Common myeloid progenitor, CD34-positive (primary cell): ENCODE results near the gene NT5C1B. TPM values are rescaled to one million over a fixed set of nuclear protein-coding genes. Genes with fewer than 3 reads are reported as not detected.
"Not testable (repeated sequence)": the region's sequence is repeated elsewhere in the genome, so short reads cannot be mapped to it uniquely, and the experiment has no call there.

Experiments
- CTCF ChIA-PET: fragments of 350-600 bp; sonication (Branson Sonifier 250); formaldehyde crosslinking; loops from one replicate; lab custom pipeline; 2021; ENCODE audit warnings: antibody characterized with exemption; lab: Charles Lee
- POLR2A ChIA-PET: fragments of 350-600 bp; sonication (Branson Sonifier 250); formaldehyde crosslinking; loops from one replicate; lab custom pipeline; 2021; ENCODE audit warnings: antibody characterized with exemption; lab: Charles Lee
- DNase-seq, 3 donors: peaks; one replicate each; pipeline versions ENCODE4 v3.0.0 to v3.0.0-alpha.2; 2013
- H3K27ac ChIP-seq, 2 experiments: 1 replicate in 1 of 2; 2 replicates in 1 of 2; pipeline ENCODE4 v1.7.0; 2013; ENCODE audit warnings: inconsistent platforms in 2 of 2, low read length in 2 of 2, mild to moderate bottlenecking in 2 of 2, low read depth in 1 of 2, moderate library complexity in 1 of 2; ENCODE audit not compliant: severe bottlenecking in 2 of 2, insufficient read depth in 1 of 2, poor library complexity in 1 of 2
- H3K27me3 ChIP-seq, 5 experiments: replicated peaks in 2 of 5; 1 replicate in 3 of 5; 2 replicates in 2 of 5; pipeline versions ENCODE4 v1.6.1 to v1.7.0; 2013; ENCODE audit warnings: low read length in 4 of 5, mild to moderate bottlenecking in 2 of 5, moderate library complexity in 2 of 5, inconsistent platforms in 1 of 5; ENCODE audit not compliant: insufficient read depth in 5 of 5, control insufficient read depth in 4 of 5
- H3K36me3 ChIP-seq, 4 experiments: 1 replicate in 2 of 4; 2 replicates in 2 of 4; pipeline versions ENCODE4 v1.6.1 to v1.7.0; 2013; ENCODE audit warnings: low read length in 3 of 4, control low read depth in 1 of 4, mild to moderate bottlenecking in 1 of 4; ENCODE audit not compliant: control insufficient read depth in 4 of 4, insufficient read depth in 4 of 4
- H3K4me1 ChIP-seq, 4 experiments: 1 replicate in 3 of 4; 2 replicates in 1 of 4; pipeline versions ENCODE4 v1.6.1 to v1.7.1; 2013; ENCODE audit warnings: low read length in 3 of 4, mild to moderate bottlenecking in 3 of 4, control low read depth in 1 of 4, inconsistent platforms in 1 of 4, moderate library complexity in 1 of 4; ENCODE audit not compliant: control insufficient read depth in 4 of 4, insufficient read depth in 4 of 4; ENCODE audit errors: control extremely low read depth in 1 of 4
- H3K4me3 ChIP-seq, 7 experiments: 1 replicate in 4 of 7; 2 replicates in 3 of 7; pipeline versions ENCODE4 v1.5.1 to v1.7.0; 2013; ENCODE audit warnings: mild to moderate bottlenecking in 7 of 7, low read length in 6 of 7, moderate library complexity in 6 of 7, inconsistent platforms in 2 of 7, low read depth in 2 of 7, control low read depth in 1 of 7; ENCODE audit not compliant: insufficient read depth in 4 of 7, control insufficient read depth in 1 of 7; ENCODE audit errors: extremely low read depth in 1 of 7
- H3K9me3 ChIP-seq, 5 experiments: 1 replicate in 4 of 5; 2 replicates in 1 of 5; pipeline versions ENCODE4 v1.6.1 to v1.7.1; 2013; ENCODE audit warnings: low read length in 4 of 5, mild to moderate bottlenecking in 2 of 5, inconsistent platforms in 1 of 5, low read depth in 1 of 5, moderate library complexity in 1 of 5; ENCODE audit not compliant: control insufficient read depth in 4 of 5, insufficient read depth in 2 of 5; ENCODE audit errors: control extremely low read depth in 1 of 5
- WGBS: methylation state at CpG from one replicate; pipeline ENCODE4 v1.1.5; 2013; ENCODE audit not compliant: insufficient coverage; 5-methylcytosine and 5-hydroxymethylcytosine counted together
- polyA plus RNA-seq: library from polyadenylated mRNA; unstranded; fragments of 120-200 nt; gene quantifications from one replicate; pipeline ENCODE4 v1.2.1, GENCODE V29; 2013

Gene NT5C1B
- 0.40 TPM for polyA plus RNA-seq

GRCh38 chr2:18589354-18589753, at the start of gene NT5C1B:
TSS of gene NT5C1B (minus strand) at chr2:18589569. CDS start at chr2:18589468, 101 bp downstream.
- Histone ChIP-seq H3K4me3 (no peak within 1 kb of the TSS), H3K27me3 (no peaks in the 10 kb centered on the region), H3K27ac (no peak within 1 kb of the TSS), H3K36me3 (no peaks in the 10 kb centered on the region), H3K4me1 (no peaks in the 10 kb centered on the region), H3K9me3 (peaks cover 0 to 21% (median 4%) of the 10 kb centered on the region in 5 experiments)
- DNase-seq, result no peak
- WGBS, result 100% methylated on average over 1 of the region's 1 CpG
- POLR2A ChIA-PET, result no interaction called here
- CTCF ChIA-PET, result no interaction called here

DNA sequence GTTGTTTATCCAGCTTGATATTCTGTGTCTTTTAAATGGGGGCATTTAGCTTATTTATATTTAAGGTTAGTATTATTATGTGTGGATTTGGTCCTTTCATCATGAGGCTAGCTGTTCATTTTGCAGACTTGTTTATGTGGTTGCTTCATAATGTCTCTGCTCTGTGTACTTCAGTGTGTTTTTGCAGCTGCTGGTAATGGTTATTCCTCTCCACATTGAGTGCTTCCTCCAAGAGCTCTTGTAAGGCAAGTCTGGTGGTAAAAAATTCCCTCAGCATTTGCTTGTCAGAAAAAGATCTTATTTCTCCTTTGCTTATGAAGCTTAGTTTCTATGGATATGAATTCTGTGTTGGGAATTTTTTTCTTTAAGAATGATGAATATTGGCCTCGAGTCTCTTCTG, 47.8 kb upstream of the NT5C1B start:
- WGBS, result no CpG with 5 or more reads among the region's 1 CpG
- DNase-seq, result no peak
- no peak overlapping the region for H3K4me3 ChIP-seq
- no peaks in the 10 kb centered on the region for H3K4me1 ChIP-seq
- H3K36me3 ChIP-seq, result no peaks in the 10 kb centered on the region
- CTCF ChIA-PET, result no interaction called here
- H3K27ac ChIP-seq, result no peak overlapping the region
- POLR2A ChIA-PET, result no interaction called here
- H3K27me3 ChIP-seq, result no peaks in the 10 kb centered on the region
- peaks cover 1 to 7% (median 4%) of the 10 kb centered on the region in 5 experiments for H3K9me3 ChIP-seq

- H3K9me3 ChIP-seq, CTCF ChIA-PET, H3K36me3 ChIP-seq, H3K27ac ChIP-seq, H3K27me3 ChIP-seq, POLR2A ChIA-PET, DNase-seq, H3K4me1 ChIP-seq, H3K4me3 ChIP-seq: not testable (repeated sequence)
- WGBS, result 100% methylated on average over 3 of the region's 3 CpGs
These were observed 43.3 kb upstream of the NT5C1B start for GRCh38 chr2:18632699-18633098.

DNA sequence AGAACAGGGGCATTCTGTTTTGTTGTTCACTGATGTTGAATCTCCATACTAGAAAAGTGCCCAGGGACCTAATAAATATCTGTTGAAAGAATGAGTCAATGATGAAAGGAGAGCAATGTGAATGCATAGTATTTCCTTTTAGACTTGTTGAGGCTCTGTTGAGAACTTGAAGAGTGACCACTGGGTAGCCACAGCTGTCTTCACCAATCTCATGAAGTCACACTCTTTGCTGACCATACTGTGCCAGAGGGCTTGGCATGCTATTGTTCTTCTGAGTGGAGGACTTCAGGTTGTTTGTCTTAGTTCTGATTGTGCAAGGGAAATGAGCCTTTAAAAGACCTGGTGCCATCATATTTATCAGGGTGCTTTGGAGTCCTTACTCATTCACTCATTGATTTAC, 41.6 kb upstream of the NT5C1B start:
- Histone ChIP-seq H3K4me3 (no peak overlapping the region), H3K27ac (no peak overlapping the region), H3K9me3 (peaks cover 0 to 3% (median 0%) of the 10 kb centered on the region in 5 experiments), H3K27me3 (no peaks in the 10 kb centered on the region), H3K36me3 (no peaks in the 10 kb centered on the region), H3K4me1 (no peaks in the 10 kb centered on the region)
- no peak for DNase-seq
- ChIA-PET POLR2A (no interaction called here), CTCF (no interaction called here)

GRCh38 chr2:18630541-18630940, 41.2 kb upstream of the NT5C1B start:
- Histone ChIP-seq H3K4me1 (no peaks in the 10 kb centered on the region), H3K27ac (no peak overlapping the region), H3K36me3 (no peaks in the 10 kb centered on the region), H3K4me3 (no peak overlapping the region), H3K9me3 (peaks cover 0 to 3% (median 0%) of the 10 kb centered on the region in 5 experiments), H3K27me3 (no peaks in the 10 kb centered on the region)
- DNase-seq, result no peak
- POLR2A ChIA-PET, result no interaction called here
- WGBS, result 86% methylated on average over 1 of the region's 1 CpG
- CTCF ChIA-PET, result no interaction called here

GRCh38 chr2:18630101-18630500, 40.7 kb upstream of the NT5C1B start:
- H3K36me3 ChIP-seq, result no peaks in the 10 kb centered on the region
- no peaks in the 10 kb centered on the region for H3K4me1 ChIP-seq
- POLR2A ChIA-PET, result no interaction called here
- no peaks in the 10 kb centered on the region for H3K27me3 ChIP-seq
- CTCF ChIA-PET, result no interaction called here
- H3K4me3 ChIP-seq, result no peak overlapping the region
- no peak overlapping the region for H3K27ac ChIP-seq
- peaks cover 0 to 3% (median 0%) of the 10 kb centered on the region in 5 experiments for H3K9me3 ChIP-seq
- DNase-seq, result no peak

DNA sequence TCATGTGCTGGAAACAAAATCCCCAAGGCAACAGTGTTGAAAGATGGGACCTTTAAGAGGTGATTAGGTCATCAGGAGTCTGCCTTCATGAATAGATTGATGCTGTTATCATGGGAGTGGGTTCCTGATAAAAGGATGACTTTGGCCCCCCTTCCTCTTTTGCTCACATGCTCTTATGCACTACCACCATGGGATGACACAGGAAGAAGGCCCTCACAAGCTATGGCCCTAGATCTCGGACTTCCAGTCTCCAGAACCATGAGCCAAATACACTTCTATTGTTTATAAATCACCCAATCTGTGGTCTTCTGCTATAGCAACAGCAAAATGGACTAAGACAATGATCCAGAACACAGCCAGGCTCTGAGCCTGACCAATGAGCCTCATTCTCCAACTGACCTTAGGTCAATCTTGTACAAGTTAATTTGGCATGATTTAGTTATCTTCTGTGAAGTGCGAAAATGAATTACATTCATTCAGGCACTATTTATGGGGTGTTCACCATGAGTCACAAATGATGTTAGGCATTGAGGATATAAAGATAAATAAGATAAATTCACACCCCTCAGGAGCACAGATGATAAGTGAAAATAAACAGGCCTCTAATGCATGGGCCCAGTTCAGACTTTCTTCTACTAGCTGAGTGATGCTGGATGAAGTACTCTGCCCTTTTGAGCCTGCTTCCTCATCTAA, 37.7 kb upstream of the NT5C1B start:
- no peak overlapping the region for H3K27ac ChIP-seq
- POLR2A ChIA-PET, result no interaction called here
- H3K36me3 ChIP-seq, result no peaks in the 10 kb centered on the region
- no peaks in the 10 kb centered on the region for H3K4me1 ChIP-seq
- no peaks in the 10 kb centered on the region for H3K9me3 ChIP-seq
- no peak for DNase-seq
- CTCF ChIA-PET, result no interaction called here
- WGBS, result no CpG with 5 or more reads among the region's 2 CpGs
- H3K27me3 ChIP-seq, result no peaks in the 10 kb centered on the region
- no peak overlapping the region for H3K4me3 ChIP-seq
